CD14-positive monocyte (primary cell): ENCODE data around the gene FBXO34. TPM values are rescaled to one million over a fixed set of nuclear protein-coding genes. Genes with fewer than 3 reads are reported as not detected.

Experiments
- DNase-seq, 3 donors: peaks; one replicate each; pipeline ENCODE4 v3.0.0-alpha.2; 2011 to 2022
- H2AFZ ChIP-seq: 2 replicates; pipeline ENCODE4 v1.6.0; 2012; ENCODE audit warnings: mild to moderate bottlenecking, low read depth, low read length, inconsistent platforms; ENCODE audit not compliant: insufficient read depth, poor library complexity, severe bottlenecking
- H3K27ac ChIP-seq, 2 donors: 1 replicate in 1 of 2; 2 replicates in 1 of 2; pipeline ENCODE4 v1.5.1; 2012 to 2013; ENCODE audit warnings: low read length in 2 of 2, control low read depth in 1 of 2, inconsistent platforms in 1 of 2, low read depth in 1 of 2, mild to moderate bottlenecking in 1 of 2
- H3K27me3 ChIP-seq, 2 donors: one replicate each; pipeline versions ENCODE4 v1.6.0 to v1.6.1; 2011 to 2013; ENCODE audit warnings: low read length in 2 of 2; ENCODE audit not compliant: control insufficient read depth in 2 of 2, insufficient read depth in 2 of 2
- H3K36me3 ChIP-seq, 2 donors: replicated peaks in 1 of 2; 1 replicate in 1 of 2; 2 replicates in 1 of 2; pipeline versions ENCODE4 v1.5.1 to v1.6.1; 2012 to 2013; ENCODE audit warnings: low read length in 2 of 2, control low read depth in 1 of 2, inconsistent platforms in 1 of 2, mild to moderate bottlenecking in 1 of 2; ENCODE audit not compliant: insufficient read depth in 2 of 2, control insufficient read depth in 1 of 2
- H3K4me1 ChIP-seq, 2 donors: 1 replicate in 1 of 2; 2 replicates in 1 of 2; pipeline versions ENCODE4 v1.5.1 to v1.6.1; 2012 to 2013; ENCODE audit warnings: low read length in 2 of 2, control low read depth in 1 of 2, inconsistent platforms in 1 of 2, mild to moderate bottlenecking in 1 of 2, moderate library complexity in 1 of 2; ENCODE audit not compliant: insufficient read depth in 2 of 2, control insufficient read depth in 1 of 2
- H3K4me2 ChIP-seq: replicated peaks from 2 replicates; pipeline ENCODE3; 2012; ENCODE audit warnings: low read length, moderate library complexity, mild to moderate bottlenecking; ENCODE audit not compliant: poor library complexity, severe bottlenecking; ENCODE audit errors: extremely low read depth
- H3K4me3 ChIP-seq, 3 experiments: fragments of 200-600 bp in 1 of 3; sonication (generic) in 1 of 3; replicated peaks in 1 of 3; 1 replicate in 2 of 3; 2 replicates in 1 of 3; pipeline ENCODE4 v1.5.1; 2011 to 2013; ENCODE audit warnings: low read length in 3 of 3, mild to moderate bottlenecking in 3 of 3, control low read depth in 2 of 3, low read depth in 2 of 3, inconsistent platforms in 1 of 3, moderate library complexity in 1 of 3
- H3K79me2 ChIP-seq: 2 replicates; pipeline ENCODE4 v1.6.0; 2012; ENCODE audit warnings: mild to moderate bottlenecking, control low read depth, inconsistent platforms, low read length, moderate library complexity; ENCODE audit not compliant: insufficient read depth
- H3K9ac ChIP-seq: 2 replicates; pipeline ENCODE4 v1.6.0; 2017; ENCODE audit warnings: low read length, mild to moderate bottlenecking; ENCODE audit not compliant: insufficient read depth, poor library complexity, severe bottlenecking
- H3K9me3 ChIP-seq, 2 donors: replicated peaks in 1 of 2; 1 replicate in 1 of 2; 2 replicates in 1 of 2; pipeline versions ENCODE4 v1.5.1 to v1.6.1; 2012 to 2013; ENCODE audit warnings: low read length in 2 of 2, control low read depth in 1 of 2; ENCODE audit not compliant: control insufficient read depth in 1 of 2, insufficient read depth in 1 of 2
- H4K20me1 ChIP-seq: 2 replicates; pipeline ENCODE4 v1.6.0; 2012; ENCODE audit warnings: mild to moderate bottlenecking, low read length, control low read depth, moderate library complexity; ENCODE audit not compliant: insufficient read depth
- H3K27ac Mint-ChIP-seq, 7 donors: one replicate each; pipeline ENCODE4 v1.8.0; 2020; ENCODE audit warnings: mild to moderate bottlenecking in 7 of 7, mixed read lengths in 7 of 7, moderate library complexity in 6 of 7, inconsistent platforms in 2 of 7
- H3K27me3 Mint-ChIP-seq, 3 donors: one replicate each; pipeline ENCODE4 v1.8.0; 2021 to 2022; ENCODE audit warnings: low read depth in 3 of 3, mild to moderate bottlenecking in 3 of 3, mixed read lengths in 3 of 3, moderate library complexity in 3 of 3, inconsistent platforms in 1 of 3
- H3K36me3 Mint-ChIP-seq, 2 donors: one replicate each; pipeline ENCODE4 v1.8.0; 2020; ENCODE audit warnings: mixed read lengths in 2 of 2, inconsistent platforms in 1 of 2, mild to moderate bottlenecking in 1 of 2
- H3K4me1 Mint-ChIP-seq: one replicate; pipeline ENCODE4 v1.8.0; 2020; ENCODE audit warnings: mild to moderate bottlenecking, mixed read lengths
- H3K4me3 Mint-ChIP-seq, 2 donors: one replicate each; pipeline ENCODE4 v1.8.0; 2020; ENCODE audit warnings: mild to moderate bottlenecking in 2 of 2, mixed read lengths in 2 of 2, moderate library complexity in 1 of 2
- H3K9me3 Mint-ChIP-seq, 7 donors: one replicate each; pipeline ENCODE4 v1.8.0; 2020 to 2022; ENCODE audit warnings: mixed read lengths in 7 of 7, mild to moderate bottlenecking in 6 of 7, moderate library complexity in 6 of 7, inconsistent platforms in 2 of 7
- CTCF ChIP-seq: fragments of 200-600 bp; IDR thresholded peaks from one replicate; pipeline ENCODE4 v1.8.0; 2022; ENCODE audit warnings: antibody characterized with exemption, mild to moderate bottlenecking
- WGBS: methylation state at CpG from one replicate; pipeline ENCODE4 v1.1.5; 2013; ENCODE audit warnings: missing lambda C conversion rate; ENCODE audit not compliant: insufficient coverage; 5-methylcytosine and 5-hydroxymethylcytosine counted together
- intact Hi-C, 2 donors: fragments of 100-400 bp; cut with micrococcal nuclease; formaldehyde crosslinking; loops; one replicate each; pipeline versions ENCODE4 v1.15.0 to v1.15.1; 2023
- polyA plus RNA-seq, 3 donors: library from polyadenylated mRNA; depleted of rRNA in 1 of 3; unstranded in 2 of 3; stranded (reverse) in 1 of 3; fragments of 300-500 nt in 2 of 3; fragments of >200 nt in 1 of 3; fragmentation: Illumina TruSeq in 2 of 3; gene quantifications; 1 replicate in 2 of 3; 2 replicates in 1 of 3; pipeline ENCODE4 v1.2.3, GENCODE V29; 2012 to 2021

Gene FBXO34
- polyA plus RNA-seq, 3 donors: 10.3 to 18.1 (median 17.3) TPM

- Histone ChIP-seq H3K4me2 (no peak overlapping the region), H3K79me2 (no peaks in the 10 kb centered on the region), H3K4me1 (no peaks in the 10 kb centered on the region), H2AFZ (no peak overlapping the region), H4K20me1 (no peaks in the 10 kb centered on the region), H3K4me3 (no peak overlapping the region), H3K36me3 (peaks cover 37 to 72% of the 10 kb centered on the region in 2 donors), H3K9me3 (no peaks in the 10 kb centered on the region), H3K9ac (no peak overlapping the region), H3K27me3 (no peaks in the 10 kb centered on the region), H3K27ac (no peak overlapping the region)
- H3K4me1 Mint-ChIP-seq: peaks cover 2% of the 10 kb centered on the region
- H3K4me3 Mint-ChIP-seq: no peak overlapping the region
- peaks cover 65 to 72% of the 10 kb centered on the region in 2 donors for H3K36me3 Mint-ChIP-seq
- no peak for DNase-seq
- intact Hi-C loops: no loop called here
- H3K9me3 Mint-ChIP-seq: peaks cover 0 to 2% (median 0%) of the 10 kb centered on the region in 7 donors
- TF ChIP-seq CTCF: no peak
- 97% methylated on average over 6 of the region's 7 CpGs for WGBS
- no peaks in the 10 kb centered on the region for H3K27me3 Mint-ChIP-seq
- H3K27ac Mint-ChIP-seq: no peak overlapping the region
Observed at GRCh38 chr14:55372825-55373224, 101.6 kb downstream of the FBXO34 start.

- no peak for TF ChIP-seq CTCF
- no peaks in the 10 kb centered on the region for H3K27me3 Mint-ChIP-seq
- Histone ChIP-seq H3K4me3 (no peak overlapping the region), H4K20me1 (no peaks in the 10 kb centered on the region), H3K27ac (no peak overlapping the region), H3K27me3 (no peaks in the 10 kb centered on the region), H3K9me3 (no peaks in the 10 kb centered on the region), H3K4me2 (no peak overlapping the region), H3K9ac (no peak overlapping the region), H2AFZ (no peak overlapping the region), H3K4me1 (no peaks in the 10 kb centered on the region), H3K79me2 (no peaks in the 10 kb centered on the region), H3K36me3 (peaks cover 40 to 72% of the 10 kb centered on the region in 2 donors)
- DNase-seq: no peak
- H3K4me1 Mint-ChIP-seq: peaks cover 2% of the 10 kb centered on the region
- H3K27ac Mint-ChIP-seq: no peak overlapping the region
- WGBS: no CpG with 5 or more reads among the region's 5 CpGs
- intact Hi-C loops: no loop called here
- peaks cover 0 to 2% (median 0%) of the 10 kb centered on the region in 7 donors for H3K9me3 Mint-ChIP-seq
- peaks cover 65 to 72% of the 10 kb centered on the region in 2 donors for H3K36me3 Mint-ChIP-seq
- H3K4me3 Mint-ChIP-seq: no peak overlapping the region
Observed at GRCh38 chr14:55373784-55374705, 102.8 kb downstream of the FBXO34 start.
